Esophagus muscularis mucosa (tissue), 4 donors: ENCODE measurements around the gene GPR153. TPM values are rescaled to one million over a fixed set of nuclear protein-coding genes. Genes with fewer than 3 reads are reported as not detected.

Experiments used
- DNase-seq: peaks from one replicate; pipeline ENCODE4 v3.0.0-alpha.2; 2017; ENCODE audit errors: extremely low spot score
- H3K27ac ChIP-seq, 4 donors: fragments of 200-600 bp; sonication (generic); replicated peaks in 1 of 4; 1 replicate in 3 of 4; 2 replicates in 1 of 4; pipeline ENCODE4 v1.5.1; 2016 to 2019; ENCODE audit warnings: mild to moderate bottlenecking in 1 of 4
- H3K27me3 ChIP-seq, 4 donors: fragments of 200-600 bp; sonication (generic); one replicate each; pipeline versions ENCODE4 v1.5.1 to v1.6.0; 2016 to 2019
- H3K36me3 ChIP-seq, 4 donors: fragments of 200-600 bp; sonication (generic); one replicate each; pipeline ENCODE4 v1.5.1; 2016 to 2019
- H3K4me1 ChIP-seq, 4 donors: fragments of 200-600 bp; sonication (generic); one replicate each; pipeline ENCODE4 v1.5.1; 2016 to 2019
- H3K4me3 ChIP-seq, 4 donors: fragments of 200-600 bp; sonication (generic); 1 replicate in 2 of 4; 2 replicates in 2 of 4; pipeline ENCODE4 v1.5.1; 2016 to 2019; ENCODE audit warnings: mild to moderate bottlenecking in 4 of 4, moderate library complexity in 1 of 4
- H3K9me3 ChIP-seq, 4 donors: fragments of 200-600 bp; sonication (generic); 1 replicate in 3 of 4; 2 replicates in 1 of 4; pipeline ENCODE4 v1.5.1; 2016 to 2019
- CTCF ChIP-seq, 3 experiments: fragments of 200-600 bp in 2 of 3; fragments of 450-650 bp in 1 of 3; sonication (generic) in 2 of 3; IDR thresholded peaks; one replicate each; pipeline ENCODE4 v1.5.1; 2017 to 2019; ENCODE audit warnings: antibody characterized with exemption in 3 of 3, mild to moderate bottlenecking in 2 of 3, moderate library complexity in 1 of 3
- EP300 ChIP-seq: sonication (generic); formaldehyde crosslinking; IDR thresholded peaks from one replicate; pipeline ENCODE4 v1.6.1; 2017; ENCODE audit warnings: antibody characterized with exemption
- POLR2A ChIP-seq: fragments of 450-650 bp; IDR thresholded peaks from one replicate; pipeline ENCODE4 v1.6.1; 2017; ENCODE audit warnings: antibody characterized with exemption, moderate library complexity, mild to moderate bottlenecking, low read depth
- POLR2AphosphoS5 ChIP-seq, 2 donors: sonication (generic); formaldehyde crosslinking; IDR thresholded peaks; one replicate each; pipeline ENCODE4 v1.6.1; 2017; ENCODE audit warnings: antibody characterized with exemption in 2 of 2
- WGBS: methylation state at CpG from one replicate; pipeline ENCODE4 v1.1.5; 2018; 5-methylcytosine and 5-hydroxymethylcytosine counted together
- intact Hi-C: fragments of 100-400 bp; cut with DNase I; formaldehyde crosslinking; loops from one replicate; pipeline ENCODE4 v1.15.1; 2023
- total RNA-seq, 4 donors: library from RNA; depleted of rRNA; stranded (reverse); fragments of >200 nt; gene quantifications; one replicate each; pipeline versions ENCODE4 v1.1.0 to v1.2.1, GENCODE V29; 2016

Gene GPR153
- total RNA-seq, 4 donors from 2014 or later = 5.5 to 11.0 (median 9.3) TPM

GRCh38 chr1:6268415-6268814, 7.5 kb upstream of the GPR153 start:
- DNase-seq = no peak

GRCh38 chr1:6267686-6268322, 6.9 kb upstream of the GPR153 start:
- intact Hi-C loops = no loop called here
- peaks cover 9 to 42% (median 41%) of the 10 kb centered on the region in 4 donors for H3K4me1 ChIP-seq

More at GRCh38 chr1:6268415-6268814, 7.5 kb upstream of the GPR153 start:
- Histone ChIP-seq H3K27ac (no peak overlapping the region), H3K4me3 (no peak overlapping the region), H3K4me1 (peaks cover 7 to 42% (median 36%) of the 10 kb centered on the region in 4 donors), H3K27me3 (peaks cover 0 to 9% (median 0%) of the 10 kb centered on the region in 4 donors), H3K36me3 (no peaks in the 10 kb centered on the region), H3K9me3 (no peaks in the 10 kb centered on the region)
- intact Hi-C loops = no loop called here
- 94% methylated on average over 18 of the region's 21 CpGs for WGBS
- no peak for TF ChIP-seq CTCF (IDR thresholded peaks at IDR 0.05)
- TF ChIP-seq POLR2AphosphoS5 (IDR thresholded peaks at IDR 0.05) = no peak
- TF ChIP-seq EP300 = no peak
- TF ChIP-seq POLR2A = no peak

GRCh38 chr1:6266641-6267040, 5.7 kb upstream of the GPR153 start:
- Histone ChIP-seq H3K4me1 (peaks cover 19 to 53% (median 45%) of the 10 kb centered on the region in 4 donors), H3K27me3 (peaks cover 0 to 25% (median under 1%) of the 10 kb centered on the region in 4 donors), H3K36me3 (no peaks in the 10 kb centered on the region), H3K4me3 (no peak overlapping the region), H3K27ac (no peak overlapping the region), H3K9me3 (no peaks in the 10 kb centered on the region)
- no peak for DNase-seq
- 94% methylated on average over 8 of the region's 11 CpGs for WGBS
- TF ChIP-seq POLR2A (no peak), POLR2AphosphoS5 (IDR thresholded peaks at IDR 0.05) (no peak), CTCF (IDR thresholded peaks at IDR 0.05) (no peak), EP300 (no peak)
- intact Hi-C loops = no loop called here

More at GRCh38 chr1:6267686-6268322, 6.9 kb upstream of the GPR153 start:
- WGBS = 79% methylated on average over 10 of the region's 12 CpGs
- Histone ChIP-seq H3K27me3 (peaks cover 0 to 14% (median 0%) of the 10 kb centered on the region in 4 donors), H3K36me3 (no peaks in the 10 kb centered on the region), H3K4me3 (no peak overlapping the region), H3K9me3 (no peaks in the 10 kb centered on the region), H3K27ac (no peak overlapping the region)
- DNase-seq = no peak
- TF ChIP-seq POLR2AphosphoS5 (IDR thresholded peaks at IDR 0.05) = no peak

- TF ChIP-seq POLR2A = no peak
- intact Hi-C loops = no loop called here
- DNase-seq = no peak
- no peak overlapping the region for H3K4me3 ChIP-seq
- H3K27ac ChIP-seq = no peak overlapping the region
- no peaks in the 10 kb centered on the region for H3K9me3 ChIP-seq
- WGBS = 87% methylated on average over 15 of the region's 15 CpGs
- peaks cover 0 to 38% (median 8%) of the 10 kb centered on the region in 4 donors for H3K27me3 ChIP-seq
- peaks cover 23 to 60% (median 49%) of the 10 kb centered on the region in 4 donors for H3K4me1 ChIP-seq
- no peaks in the 10 kb centered on the region for H3K36me3 ChIP-seq
Measured at GRCh38 chr1:6265151-6265550, 4.3 kb upstream of the GPR153 start.

- no peak for TF ChIP-seq POLR2A
- TF ChIP-seq EP300 = no peak
- no peak for TF ChIP-seq CTCF (IDR thresholded peaks at IDR 0.05)
- no peak for TF ChIP-seq POLR2AphosphoS5 (IDR thresholded peaks at IDR 0.05)
- H3K4me3 ChIP-seq = no peak overlapping the region
- intact Hi-C loops = no loop called here
- peaks cover 4 to 49% (median 13%) of the 10 kb centered on the region in 4 donors for H3K27me3 ChIP-seq
- H3K4me1 ChIP-seq = peaks cover 33 to 71% (median 54%) of the 10 kb centered on the region in 4 donors
- no peak overlapping the region for H3K27ac ChIP-seq
- no CpG with 5 or more reads among the region's 7 CpGs for WGBS
- no peaks in the 10 kb centered on the region for H3K9me3 ChIP-seq
- H3K36me3 ChIP-seq = no peaks in the 10 kb centered on the region
- DNase-seq = no peak
Measured at GRCh38 chr1:6263716-6264115, 2.8 kb upstream of the GPR153 start.
